ENCODE results near the gene FXYD5. TPM values are rescaled to one million over a fixed set of nuclear protein-coding genes. Genes with fewer than 3 reads are reported as not detected.

Gene FXYD5
- total and polyA plus RNA-seq, 2 donors (not counting 1 experiment from before 2014, with no cell fraction given): 19.8 to 100 TPM

DNA sequence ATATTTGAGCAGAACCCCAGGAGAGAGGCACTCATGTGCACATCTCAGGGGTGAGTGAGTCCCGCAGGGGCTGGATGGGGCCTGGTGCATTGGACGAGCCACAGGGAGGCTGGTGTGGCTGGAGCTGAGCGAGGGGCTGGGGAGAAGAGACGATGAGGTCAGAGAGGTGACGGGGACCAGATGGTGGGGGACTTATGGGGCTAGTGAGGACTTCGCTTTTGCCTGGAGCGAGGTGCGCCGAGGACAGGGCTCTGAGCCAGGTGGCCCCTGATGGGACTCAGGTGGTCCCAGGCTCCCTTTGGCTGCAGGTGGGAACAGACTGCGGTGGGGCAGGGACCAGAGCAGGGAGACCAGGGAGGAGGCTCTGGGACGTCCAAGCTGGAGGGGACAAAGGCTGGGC lies 45.8 kb upstream of the FXYD5 start:
- no peak overlapping the region for H3K9ac ChIP-seq (ENCODE audit: insufficient read depth, low read length)
- no peaks in the 10 kb centered on the region for H3K79me2 ChIP-seq (ENCODE audit: control insufficient read depth, insufficient read depth, low read length)
- no peaks in the 10 kb centered on the region for H3K27me3 ChIP-seq (ENCODE audit: control insufficient read depth, insufficient read depth, low read length)
- no peak for DNase-seq (ENCODE audit: low read depth in 2 of 2)
- no peak overlapping the region for H3K27ac ChIP-seq (ENCODE audit: insufficient read depth, low read length)
- H3K9me3 ChIP-seq (ENCODE audit: control insufficient read depth, insufficient read depth, low read depth, low read length): no peaks in the 10 kb centered on the region
- no peak overlapping the region for H3K4me2 ChIP-seq (ENCODE audit: extremely low read depth, insufficient read depth, low read length)
- H4K20me1 ChIP-seq (ENCODE audit: control insufficient read depth, extremely low read depth, insufficient read depth, low read length): no peaks in the 10 kb centered on the region
- H3K36me3 ChIP-seq (ENCODE audit: control insufficient read depth, insufficient read depth, low read length): no peaks in the 10 kb centered on the region
- no peaks in the 10 kb centered on the region for H3K4me1 ChIP-seq (ENCODE audit: control insufficient read depth, extremely low read depth, insufficient read depth, low read length)
- no peak for TF ChIP-seq CTCF (conservative IDR thresholded peaks at IDR 0.05 in 1 of 2, IDR thresholded peaks at IDR 0.05 in 1 of 2; ENCODE audit: low read depth in 1 of 2, low read length in 2 of 2)
- no peak for TF ChIP-seq EZH2 (IDR thresholded peaks at IDR 0.05; ENCODE audit: low read length, missing control alignments)
- H3K4me3 ChIP-seq (replicated peaks in 1 of 4; ENCODE audit: control extremely low read depth in 1 of 4, insufficient read depth in 1 of 4, low read depth in 3 of 4, low read length in 4 of 4): no peak overlapping the region
- H2AFZ ChIP-seq (ENCODE audit: low read length): no peak overlapping the region

GRCh38 chr19:35109395-35110112 lies 45.0 kb upstream of the FXYD5 start:
- DNase-seq (ENCODE audit: low read depth in 2 of 2): no peak
- H3K9ac ChIP-seq (ENCODE audit: insufficient read depth, low read length): no peak overlapping the region
- H4K20me1 ChIP-seq (ENCODE audit: control insufficient read depth, extremely low read depth, insufficient read depth, low read length): no peaks in the 10 kb centered on the region
- no peaks in the 10 kb centered on the region for H3K4me1 ChIP-seq (ENCODE audit: control insufficient read depth, extremely low read depth, insufficient read depth, low read length)
- H3K79me2 ChIP-seq (ENCODE audit: control insufficient read depth, insufficient read depth, low read length): no peaks in the 10 kb centered on the region
- no peaks in the 10 kb centered on the region for H3K36me3 ChIP-seq (ENCODE audit: control insufficient read depth, insufficient read depth, low read length)
- H3K9me3 ChIP-seq (ENCODE audit: control insufficient read depth, insufficient read depth, low read depth, low read length): no peaks in the 10 kb centered on the region
- no peak overlapping the region for H3K27ac ChIP-seq (ENCODE audit: insufficient read depth, low read length)
- H3K27me3 ChIP-seq (ENCODE audit: control insufficient read depth, insufficient read depth, low read length): no peaks in the 10 kb centered on the region
- no peak overlapping the region for H3K4me3 ChIP-seq (replicated peaks in 1 of 4; ENCODE audit: control extremely low read depth in 1 of 4, insufficient read depth in 1 of 4, low read depth in 3 of 4, low read length in 4 of 4)
- H3K4me2 ChIP-seq (ENCODE audit: extremely low read depth, insufficient read depth, low read length): no peak overlapping the region
- no peak overlapping the region for H2AFZ ChIP-seq (ENCODE audit: low read length)
- TF ChIP-seq EZH2 (IDR thresholded peaks at IDR 0.05; ENCODE audit: low read length, missing control alignments) (no peak), CTCF (conservative IDR thresholded peaks at IDR 0.05 in 1 of 2, IDR thresholded peaks at IDR 0.05 in 1 of 2; ENCODE audit: low read depth in 1 of 2, low read length in 2 of 2) (no peak)

DNA sequence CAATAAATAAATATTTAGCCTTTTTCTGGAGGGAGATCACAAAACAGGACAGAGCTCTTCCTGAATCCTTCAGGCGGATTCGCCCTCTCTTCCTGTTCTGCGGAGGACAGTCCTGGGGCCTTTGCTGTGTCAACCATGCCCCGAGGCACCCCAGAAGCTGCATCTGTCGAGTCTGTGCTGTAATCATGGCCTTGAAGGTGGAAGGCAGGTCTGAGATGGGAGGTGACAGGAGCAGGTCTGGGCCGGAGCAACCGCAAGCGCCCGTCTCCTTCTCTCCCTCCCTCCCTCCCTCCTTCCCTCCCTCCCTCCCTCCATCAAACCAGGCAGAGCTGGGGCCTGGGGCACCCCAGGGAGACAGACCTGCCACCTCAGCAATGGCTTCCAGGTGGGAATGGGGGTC lies 43.6 kb upstream of the FXYD5 start:
- no peak overlapping the region for H2AFZ ChIP-seq (ENCODE audit: low read length)
- TF ChIP-seq CTCF (conservative IDR thresholded peaks at IDR 0.05 in 1 of 2, IDR thresholded peaks at IDR 0.05 in 1 of 2; ENCODE audit: low read depth in 1 of 2, low read length in 2 of 2) (no peak), EZH2 (IDR thresholded peaks at IDR 0.05; ENCODE audit: low read length, missing control alignments) (no peak)
- H3K27me3 ChIP-seq (ENCODE audit: control insufficient read depth, insufficient read depth, low read length): no peaks in the 10 kb centered on the region
- no peak overlapping the region for H3K4me2 ChIP-seq (ENCODE audit: extremely low read depth, insufficient read depth, low read length)
- no peak overlapping the region for H3K9ac ChIP-seq (ENCODE audit: insufficient read depth, low read length)
- no peaks in the 10 kb centered on the region for H4K20me1 ChIP-seq (ENCODE audit: control insufficient read depth, extremely low read depth, insufficient read depth, low read length)
- H3K4me3 ChIP-seq (replicated peaks in 1 of 4; ENCODE audit: control extremely low read depth in 1 of 4, insufficient read depth in 1 of 4, low read depth in 3 of 4, low read length in 4 of 4): no peak overlapping the region
- no peaks in the 10 kb centered on the region for H3K79me2 ChIP-seq (ENCODE audit: control insufficient read depth, insufficient read depth, low read length)
- no peaks in the 10 kb centered on the region for H3K4me1 ChIP-seq (ENCODE audit: control insufficient read depth, extremely low read depth, insufficient read depth, low read length)
- no peaks in the 10 kb centered on the region for H3K36me3 ChIP-seq (ENCODE audit: control insufficient read depth, insufficient read depth, low read length)
- DNase-seq (ENCODE audit: low read depth in 2 of 2): no peak
- H3K9me3 ChIP-seq (ENCODE audit: control insufficient read depth, insufficient read depth, low read depth, low read length): no peaks in the 10 kb centered on the region
- H3K27ac ChIP-seq (ENCODE audit: insufficient read depth, low read length): no peak overlapping the region

Data from fibroblast of lung (primary cell).